Right lobe of liver (tissue), 4 donors: ENCODE data around the gene RB1.

Source experiments
- CTCF ChIP-seq, 4 donors: fragments of 200-600 bp in 3 of 4; fragments of 450-650 bp in 1 of 4; IDR thresholded peaks; one replicate each; pipeline versions ENCODE4 v1.5.1 to v1.8.0; 2016 to 2022; ENCODE audit warnings: antibody characterized with exemption in 4 of 4, mild to moderate bottlenecking in 2 of 4
- POLR2A ChIP-seq: fragments of 450-650 bp; IDR thresholded peaks from one replicate; pipeline ENCODE4 v1.6.1; 2017; ENCODE audit warnings: antibody characterized with exemption, mild to moderate bottlenecking
- donor health status: DM: no; HTN: no; CAD: no.
- donor health status: DM: no; HTN: no; CAD: no.
- donor health status: DM: no; HTN: yes; CAD: no.

GRCh38 chr13:48494874-48495273 lies 191.3 kb downstream of the RB1 start:
- TF ChIP-seq POLR2A (no peak), CTCF (IDR thresholded peaks at IDR 0.05) (no peak)
